ENCODE measurements around the gene MTA2.

DNA sequence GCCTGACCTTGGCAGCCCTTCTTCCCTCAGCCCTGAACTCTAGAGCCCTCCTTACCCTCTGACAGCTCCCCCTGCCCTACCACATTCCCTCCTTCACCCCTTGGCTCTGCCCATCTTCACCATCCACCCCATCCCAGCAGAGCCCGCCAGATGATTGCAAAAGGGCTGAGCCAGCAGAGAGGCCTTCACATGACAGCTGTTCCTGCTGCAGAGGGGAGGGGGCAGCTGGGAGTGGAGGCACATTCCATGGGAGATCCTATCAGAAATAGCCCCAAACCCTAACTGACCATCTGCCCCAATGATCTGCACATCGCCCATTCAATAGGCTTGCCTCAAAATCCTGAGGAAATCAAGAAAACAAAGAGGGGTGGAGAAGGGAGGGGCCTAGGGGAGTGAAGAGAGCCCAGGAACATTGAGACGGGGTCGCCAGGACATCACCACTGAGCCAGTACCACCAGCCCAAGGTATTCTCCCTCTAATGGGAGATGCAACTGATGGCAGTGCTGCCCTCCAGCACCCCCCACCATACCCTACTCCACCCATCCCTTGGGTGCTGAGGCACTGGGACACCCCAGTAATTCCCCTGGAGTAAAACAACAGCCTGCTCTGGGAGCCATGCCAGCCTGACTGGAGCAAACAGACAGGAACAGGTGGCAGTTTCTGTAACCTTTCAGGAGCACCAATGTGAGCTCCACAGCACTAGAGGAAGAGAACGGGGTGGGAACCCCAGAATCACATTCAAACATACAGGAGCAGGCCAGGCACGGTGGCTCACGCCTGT, 47.1 kb downstream of the MTA2 start:
- TF ChIP-seq, protein P1, sequence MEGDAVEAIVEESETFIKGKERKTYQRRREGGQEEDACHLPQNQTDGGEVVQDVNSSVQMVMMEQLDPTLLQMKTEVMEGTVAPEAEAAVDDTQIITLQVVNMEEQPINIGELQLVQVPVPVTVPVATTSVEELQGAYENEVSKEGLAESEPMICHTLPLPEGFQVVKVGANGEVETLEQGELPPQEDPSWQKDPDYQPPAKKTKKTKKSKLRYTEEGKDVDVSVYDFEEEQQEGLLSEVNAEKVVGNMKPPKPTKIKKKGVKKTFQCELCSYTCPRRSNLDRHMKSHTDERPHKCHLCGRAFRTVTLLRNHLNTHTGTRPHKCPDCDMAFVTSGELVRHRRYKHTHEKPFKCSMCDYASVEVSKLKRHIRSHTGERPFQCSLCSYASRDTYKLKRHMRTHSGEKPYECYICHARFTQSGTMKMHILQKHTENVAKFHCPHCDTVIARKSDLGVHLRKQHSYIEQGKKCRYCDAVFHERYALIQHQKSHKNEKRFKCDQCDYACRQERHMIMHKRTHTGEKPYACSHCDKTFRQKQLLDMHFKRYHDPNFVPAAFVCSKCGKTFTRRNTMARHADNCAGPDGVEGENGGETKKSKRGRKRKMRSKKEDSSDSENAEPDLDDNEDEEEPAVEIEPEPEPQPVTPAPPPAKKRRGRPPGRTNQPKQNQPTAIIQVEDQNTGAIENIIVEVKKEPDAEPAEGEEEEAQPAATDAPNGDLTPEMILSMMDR (conservative IDR thresholded peaks at IDR 0.05 in 1 of 2, IDR thresholded peaks at IDR 0.05 in 1 of 2; ENCODE audit: extremely low read depth in 1 of 2, insufficient read depth in 1 of 2, low read depth in 1 of 2, low read length in 2 of 2): no peak
- no peak for TF ChIP-seq EZH2 (IDR thresholded peaks at IDR 0.05; ENCODE audit: borderline replicate concordance, low read length)

Measured in mammary epithelial cell (primary cell).